ENCODE data around the gene HELZ.

- TF ChIP-seq CTCF (IDR thresholded peaks at IDR 0.05) (no peak), POLR2A (IDR thresholded peaks at IDR 0.05) (no peak)
Measured at GRCh38 chr17:67066717-67067116, 178.3 kb downstream of the HELZ start.

Measured in lower leg skin (tissue), 3 donors.